ENCODE results near the gene SORL1-AS1.

The SORL1-AS1 gene

DNA sequence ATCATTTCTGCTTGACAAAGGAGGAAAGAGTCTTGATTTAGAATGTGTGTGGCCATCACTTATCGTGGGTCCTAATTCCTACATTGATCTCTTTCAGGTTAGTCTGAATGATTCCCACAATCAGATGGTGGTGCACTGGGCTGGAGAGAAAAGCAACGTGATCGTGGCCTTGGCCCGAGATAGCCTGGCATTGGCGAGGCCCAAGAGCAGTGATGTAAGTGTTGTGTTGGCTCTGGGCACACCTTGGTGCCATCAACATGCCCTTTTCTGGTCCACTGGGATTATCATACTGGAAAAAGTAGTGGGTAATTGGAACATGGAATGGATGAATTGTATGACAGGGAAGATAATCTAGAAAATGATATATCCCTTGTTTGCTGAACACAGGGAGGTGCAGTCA, 17.1 kb upstream of the SORL1-AS1 start:
- peaks cover 58 to 61% of the 10 kb centered on the region in 2 experiments for H3K4me1 Mint-ChIP-seq
- DNase-seq: no peak
- no peak overlapping the region for H3T11ph ChIP-seq (ENCODE audit: low read length)

More for the DNA sequence above, 17.1 kb upstream of the SORL1-AS1 start:
- no peaks in the 10 kb centered on the region for H3K23me2 ChIP-seq (ENCODE audit: insufficient read length, low read depth, low read length, poor library complexity, severe bottlenecking)
- H3K4me3 Mint-ChIP-seq: no peak overlapping the region
- H4K20me1 ChIP-seq (ENCODE audit: control insufficient read depth, insufficient read depth, insufficient read length): no peaks in the 10 kb centered on the region
- H3K79me2 ChIP-seq (ENCODE audit: insufficient read depth, low read length): peaks cover 5% of the 10 kb centered on the region; the same call in 1 of the 2 replicates
- no peak overlapping the region for H3K23ac ChIP-seq (ENCODE audit: insufficient read length, low read depth, low read length)
- no peak overlapping the region for H3K27ac ChIP-seq (ENCODE audit: insufficient read length, low read depth, low read length)
- H3K9me3 ChIP-seq (ENCODE audit: control insufficient read depth, low read depth, low read length): no peaks in the 10 kb centered on the region
- no peak overlapping the region for H2BK15ac ChIP-seq (ENCODE audit: low read depth, low read length)
- no peak overlapping the region for H3K4me2 ChIP-seq (ENCODE audit: insufficient read depth, insufficient read length, low read length)
- H3K27me3 ChIP-seq (ENCODE audit: insufficient read depth, low read length): no peaks in the 10 kb centered on the region
- no CpG with 5 or more reads among the region's 5 CpGs for WGBS (ENCODE audit: extremely low coverage, insufficient read length, low lambda C conversion rate)
- no peaks in the 10 kb centered on the region for H3K27me3 Mint-ChIP-seq (ENCODE audit: low read depth)
- no peak overlapping the region for H3K56ac ChIP-seq (ENCODE audit: insufficient read length, low read depth, low read length)
- no peak overlapping the region for H4K8ac ChIP-seq (replicated peaks; ENCODE audit: insufficient read length, low read depth, low read length)
- no peak overlapping the region for H2BK20ac ChIP-seq (ENCODE audit: low read depth, low read length, poor library complexity, severe bottlenecking)
- no peak overlapping the region for H2BK12ac ChIP-seq (ENCODE audit: insufficient read length, low read depth, low read length)
- no peak overlapping the region for H4K5ac ChIP-seq (ENCODE audit: insufficient read length, low read depth, low read length)
- no peaks in the 10 kb centered on the region for H3K9me3 Mint-ChIP-seq
- no peak overlapping the region for H3K18ac ChIP-seq (ENCODE audit: insufficient read length, low read depth, low read length)
- peaks cover 20% of the 10 kb centered on the region for H3K4me1 ChIP-seq (ENCODE audit: insufficient read depth, low read length)
- H2AK5ac ChIP-seq (ENCODE audit: insufficient read length, low read length): no peak overlapping the region
- H3K36me3 Mint-ChIP-seq (ENCODE audit: insufficient read depth in 1 of 3, low read depth in 3 of 3): peaks cover 17 to 46% (median 31%) of the 10 kb centered on the region in 3 experiments; a peak in 6 of 7 replicates
- H2BK5ac ChIP-seq (ENCODE audit: insufficient read length, low read length): no peak overlapping the region
- no peak overlapping the region for H2BK120ac ChIP-seq (ENCODE audit: low read depth, low read length, poor library complexity, severe bottlenecking)
- H3K9ac ChIP-seq (ENCODE audit: extremely low read depth, insufficient read length, low read length): no peak overlapping the region
- H3K4ac ChIP-seq (ENCODE audit: low read depth, low read length): no peak overlapping the region
- H2AFZ ChIP-seq (ENCODE audit: low read length): no peak overlapping the region
- no peak overlapping the region; a peak in 2 of 7 replicates for H3K27ac Mint-ChIP-seq
- no peak overlapping the region for H3K14ac ChIP-seq (ENCODE audit: insufficient read depth, low read length)
- peaks cover 4% of the 10 kb centered on the region for H3K79me1 ChIP-seq (ENCODE audit: insufficient read depth, low read depth, low read length, poor library complexity, severe bottlenecking)
- no peak overlapping the region for H4K91ac ChIP-seq (ENCODE audit: insufficient read length, low read depth, low read length)
- TF ChIP-seq, protein P1, sequence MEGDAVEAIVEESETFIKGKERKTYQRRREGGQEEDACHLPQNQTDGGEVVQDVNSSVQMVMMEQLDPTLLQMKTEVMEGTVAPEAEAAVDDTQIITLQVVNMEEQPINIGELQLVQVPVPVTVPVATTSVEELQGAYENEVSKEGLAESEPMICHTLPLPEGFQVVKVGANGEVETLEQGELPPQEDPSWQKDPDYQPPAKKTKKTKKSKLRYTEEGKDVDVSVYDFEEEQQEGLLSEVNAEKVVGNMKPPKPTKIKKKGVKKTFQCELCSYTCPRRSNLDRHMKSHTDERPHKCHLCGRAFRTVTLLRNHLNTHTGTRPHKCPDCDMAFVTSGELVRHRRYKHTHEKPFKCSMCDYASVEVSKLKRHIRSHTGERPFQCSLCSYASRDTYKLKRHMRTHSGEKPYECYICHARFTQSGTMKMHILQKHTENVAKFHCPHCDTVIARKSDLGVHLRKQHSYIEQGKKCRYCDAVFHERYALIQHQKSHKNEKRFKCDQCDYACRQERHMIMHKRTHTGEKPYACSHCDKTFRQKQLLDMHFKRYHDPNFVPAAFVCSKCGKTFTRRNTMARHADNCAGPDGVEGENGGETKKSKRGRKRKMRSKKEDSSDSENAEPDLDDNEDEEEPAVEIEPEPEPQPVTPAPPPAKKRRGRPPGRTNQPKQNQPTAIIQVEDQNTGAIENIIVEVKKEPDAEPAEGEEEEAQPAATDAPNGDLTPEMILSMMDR (conservative IDR thresholded peaks at IDR 0.05): no peak
